Glutamatergic neuron (in vitro differentiated cells): ENCODE measurements around the gene IGFL1. TPM values are rescaled to one million over a fixed set of nuclear protein-coding genes. Genes with fewer than 3 reads are reported as not detected.
"Not testable (repeated sequence)": the region's sequence is repeated elsewhere in the genome, so short reads cannot be mapped to it uniquely, and the experiment has no call there.

Experiments
- DNase-seq: peaks from one replicate; pipeline ENCODE4 v3.0.0; 2022
- H3K27ac Mint-ChIP-seq: one replicate; pipeline ENCODE4 v1.8.0; 2020; ENCODE audit warnings: mild to moderate bottlenecking, mixed read lengths, inconsistent platforms; ENCODE audit not compliant: unreplicated experiment
- H3K27me3 Mint-ChIP-seq: one replicate; pipeline ENCODE4 v1.8.0; 2020; ENCODE audit warnings: mild to moderate bottlenecking, moderate library complexity, mixed read lengths, inconsistent platforms; ENCODE audit not compliant: unreplicated experiment
- H3K36me3 Mint-ChIP-seq: one replicate; pipeline ENCODE4 v1.8.0; 2020; ENCODE audit warnings: mild to moderate bottlenecking, mixed read lengths, inconsistent platforms; ENCODE audit not compliant: unreplicated experiment
- H3K4me1 Mint-ChIP-seq: one replicate; pipeline ENCODE4 v1.8.0; 2020; ENCODE audit warnings: mild to moderate bottlenecking, low read depth, mixed read lengths, inconsistent platforms; ENCODE audit not compliant: unreplicated experiment
- H3K4me3 Mint-ChIP-seq: one replicate; pipeline ENCODE4 v1.8.0; 2020; ENCODE audit warnings: mild to moderate bottlenecking, mixed read lengths, inconsistent platforms; ENCODE audit not compliant: unreplicated experiment
- H3K9me3 Mint-ChIP-seq: one replicate; pipeline ENCODE4 v1.8.0; 2020; ENCODE audit warnings: mild to moderate bottlenecking, moderate library complexity, mixed read lengths, inconsistent platforms; ENCODE audit not compliant: unreplicated experiment
- total RNA-seq: library from RNA; stranded (reverse); fragmentation: NEBNext Ultra II Directional; extraction: Animal tissue kit (Norgen Biotek cat#: 25700); gene quantifications from one replicate; pipeline ENCODE4 v1.2.1, GENCODE V29; 2021; ENCODE audit not compliant: unreplicated experiment
- TF ChIP-seq, protein P1 (sequence below): fragments of 200-600 bp; sonication (generic); IDR thresholded peaks from one replicate; pipeline ENCODE4 v1.5.0; 2021; ENCODE audit not compliant: partially characterized antibody, unreplicated experiment

Gene IGFL1
- total RNA-seq, 1 donor from 2014 or later, result not detected

DNA sequence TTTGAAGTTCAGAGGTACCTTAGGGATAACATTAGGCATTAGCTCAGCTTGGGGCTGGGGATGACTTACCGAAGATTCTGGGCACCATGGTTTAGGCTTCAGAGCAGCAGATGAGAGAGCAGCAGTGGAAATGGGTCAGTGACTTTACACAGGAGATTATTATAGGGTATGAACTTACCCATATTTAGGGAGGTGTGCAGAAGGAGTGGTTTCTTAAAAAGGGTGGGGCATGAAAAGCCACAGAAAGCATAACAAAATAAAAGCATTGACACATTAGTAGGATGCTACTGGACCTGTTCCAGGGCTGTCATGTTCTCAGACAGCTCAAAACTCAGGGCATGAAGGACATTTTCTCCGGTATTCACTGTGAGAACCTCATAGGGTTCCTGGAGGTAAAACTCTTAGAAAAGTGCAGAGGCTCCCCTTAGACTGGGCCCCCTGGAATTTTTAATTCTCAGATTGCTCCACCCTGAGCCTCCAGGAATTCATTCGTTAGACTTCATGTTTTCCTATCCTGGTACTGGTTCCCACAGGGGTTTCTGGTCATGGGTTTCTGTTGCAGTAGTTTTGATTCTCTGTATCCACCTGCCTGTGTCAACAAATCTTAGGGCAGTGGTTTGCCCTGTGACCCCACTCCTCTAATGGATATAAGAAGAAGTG, 20.7 kb downstream of the IGFL1 start:
- H3K4me1 Mint-ChIP-seq, result no peaks in the 10 kb centered on the region
- no peak overlapping the region for H3K27ac Mint-ChIP-seq
- TF ChIP-seq, protein P1, sequence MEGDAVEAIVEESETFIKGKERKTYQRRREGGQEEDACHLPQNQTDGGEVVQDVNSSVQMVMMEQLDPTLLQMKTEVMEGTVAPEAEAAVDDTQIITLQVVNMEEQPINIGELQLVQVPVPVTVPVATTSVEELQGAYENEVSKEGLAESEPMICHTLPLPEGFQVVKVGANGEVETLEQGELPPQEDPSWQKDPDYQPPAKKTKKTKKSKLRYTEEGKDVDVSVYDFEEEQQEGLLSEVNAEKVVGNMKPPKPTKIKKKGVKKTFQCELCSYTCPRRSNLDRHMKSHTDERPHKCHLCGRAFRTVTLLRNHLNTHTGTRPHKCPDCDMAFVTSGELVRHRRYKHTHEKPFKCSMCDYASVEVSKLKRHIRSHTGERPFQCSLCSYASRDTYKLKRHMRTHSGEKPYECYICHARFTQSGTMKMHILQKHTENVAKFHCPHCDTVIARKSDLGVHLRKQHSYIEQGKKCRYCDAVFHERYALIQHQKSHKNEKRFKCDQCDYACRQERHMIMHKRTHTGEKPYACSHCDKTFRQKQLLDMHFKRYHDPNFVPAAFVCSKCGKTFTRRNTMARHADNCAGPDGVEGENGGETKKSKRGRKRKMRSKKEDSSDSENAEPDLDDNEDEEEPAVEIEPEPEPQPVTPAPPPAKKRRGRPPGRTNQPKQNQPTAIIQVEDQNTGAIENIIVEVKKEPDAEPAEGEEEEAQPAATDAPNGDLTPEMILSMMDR, result no peak
- H3K4me3 Mint-ChIP-seq, result no peak overlapping the region
- no peaks in the 10 kb centered on the region for H3K9me3 Mint-ChIP-seq
- peaks cover 7% of the 10 kb centered on the region for H3K27me3 Mint-ChIP-seq
- no peak for DNase-seq
- H3K36me3 Mint-ChIP-seq, result no peaks in the 10 kb centered on the region

DNA sequence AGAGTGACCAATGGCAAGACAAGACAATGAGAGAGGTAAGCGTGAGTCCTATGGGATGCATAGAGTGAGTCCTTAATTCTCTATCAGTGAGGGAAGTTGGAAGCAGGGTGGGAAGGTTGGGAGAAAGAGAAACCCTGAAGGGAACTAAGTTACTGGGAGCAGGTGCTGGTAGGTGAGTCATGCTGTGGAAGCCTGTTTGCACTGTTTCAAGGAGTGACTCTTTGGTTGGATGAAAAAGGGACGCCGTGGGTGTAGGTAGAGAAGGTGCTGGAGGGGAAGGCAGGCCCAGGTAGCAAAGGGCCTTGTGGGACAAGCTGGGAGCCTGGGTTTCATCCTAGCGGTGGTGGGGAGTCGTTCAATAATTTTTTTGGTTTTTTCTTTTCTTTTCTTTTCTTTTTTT, 21.9 kb downstream of the IGFL1 start:
- no peaks in the 10 kb centered on the region for H3K36me3 Mint-ChIP-seq
- no peaks in the 10 kb centered on the region for H3K4me1 Mint-ChIP-seq
- H3K4me3 Mint-ChIP-seq, result no peak overlapping the region
- H3K27me3 Mint-ChIP-seq, result peaks cover 7% of the 10 kb centered on the region
- H3K9me3 Mint-ChIP-seq, result no peaks in the 10 kb centered on the region
- TF ChIP-seq, protein P1, result no peak
- no peak overlapping the region for H3K27ac Mint-ChIP-seq
- DNase-seq, result no peak

DNA sequence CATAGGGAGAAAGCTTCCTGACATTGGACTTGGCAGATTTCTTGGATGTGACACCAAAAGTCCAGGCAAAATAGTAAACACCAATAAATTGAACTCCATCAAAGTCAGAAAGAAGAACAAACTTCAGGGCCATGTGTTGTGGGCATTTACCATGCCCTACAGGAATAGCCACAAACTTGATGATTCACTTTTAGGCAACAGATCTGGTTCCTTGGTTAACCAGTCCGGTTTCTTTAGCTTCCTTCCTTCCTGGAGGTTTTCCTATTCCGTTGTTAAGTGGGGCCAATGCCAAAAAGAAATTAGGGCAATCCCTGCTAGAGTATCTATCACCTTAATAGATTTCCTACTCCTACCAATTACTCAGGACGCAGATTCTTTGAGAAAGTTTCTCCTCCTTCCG, 25.2 kb downstream of the IGFL1 start:
- H3K4me3 Mint-ChIP-seq, result no peak overlapping the region
- peaks cover 2% of the 10 kb centered on the region for H3K9me3 Mint-ChIP-seq
- TF ChIP-seq, protein P1, result no peak

GRCh38 chr19:46256855-46257254, 27.3 kb downstream of the IGFL1 start:
- Mint-ChIP-seq H3K4me1 (peaks cover 2% of the 10 kb centered on the region), H3K4me3 (no peak overlapping the region), H3K27me3 (no peaks in the 10 kb centered on the region), H3K27ac (no peak overlapping the region), H3K36me3 (no peaks in the 10 kb centered on the region), H3K9me3 (peaks cover 2% of the 10 kb centered on the region)
- no peak for DNase-seq
- TF ChIP-seq, protein P1, result no peak

More for the DNA sequence above, 25.2 kb downstream of the IGFL1 start:
- DNase-seq, result no peak
- no peak overlapping the region for H3K27ac Mint-ChIP-seq
- no peaks in the 10 kb centered on the region for H3K36me3 Mint-ChIP-seq
- peaks cover 2% of the 10 kb centered on the region for H3K4me1 Mint-ChIP-seq
- H3K27me3 Mint-ChIP-seq, result peaks cover 4% of the 10 kb centered on the region

DNA sequence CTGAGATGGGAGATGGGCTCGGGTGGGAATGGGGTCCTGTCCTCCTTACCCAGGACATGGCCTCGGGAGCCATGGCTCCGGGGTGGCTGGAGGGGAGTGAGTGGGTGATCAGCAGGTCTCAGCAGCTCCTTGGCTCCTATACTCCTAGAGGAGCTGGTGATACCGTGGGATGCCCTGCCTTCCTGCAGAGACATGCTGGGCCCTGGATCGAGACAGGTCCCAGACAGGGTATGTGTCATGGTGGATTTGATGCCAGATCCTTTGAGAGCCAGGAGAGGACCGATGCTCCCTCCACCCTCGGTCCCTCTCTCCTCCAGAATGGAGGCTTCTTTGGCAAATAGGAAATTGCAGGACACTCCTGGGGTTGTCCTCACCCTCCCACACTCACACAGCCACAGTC, 32.0 kb downstream of the IGFL1 start:
- H3K4me3 Mint-ChIP-seq, H3K9me3 Mint-ChIP-seq, H3K27me3 Mint-ChIP-seq, H3K4me1 Mint-ChIP-seq, DNase-seq, H3K27ac Mint-ChIP-seq, H3K36me3 Mint-ChIP-seq: not testable (repeated sequence)

DNA sequence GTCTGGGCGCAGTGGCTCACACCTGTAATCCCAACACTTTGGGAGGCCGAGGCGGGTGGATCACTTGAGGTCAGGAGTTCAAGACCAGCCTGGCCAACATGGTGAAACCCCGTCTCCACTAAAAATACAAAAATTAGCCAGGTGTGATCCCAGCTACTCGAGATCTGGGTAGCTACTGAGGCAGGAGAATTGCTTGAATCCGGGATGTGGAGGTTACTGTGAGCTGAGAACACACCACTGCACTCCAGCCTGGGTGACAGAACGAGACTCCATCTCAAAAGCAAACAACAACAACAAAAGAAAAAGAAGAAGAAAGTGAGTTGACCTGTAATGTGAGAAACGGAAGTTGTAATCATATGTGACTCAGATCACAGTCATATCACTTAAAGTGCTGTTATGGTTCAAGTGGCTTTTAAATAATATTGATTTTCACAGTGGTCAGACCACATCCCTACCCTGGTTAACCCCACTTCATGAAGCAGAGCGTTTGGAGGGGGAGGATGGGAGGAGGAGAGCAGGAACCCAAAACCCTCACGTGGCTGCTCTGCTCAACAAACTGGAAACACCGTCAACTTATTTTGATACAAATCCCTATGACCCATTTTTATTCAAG, 33.2 kb downstream of the IGFL1 start:
- H3K4me1 Mint-ChIP-seq, H3K27ac Mint-ChIP-seq, H3K4me3 Mint-ChIP-seq, H3K36me3 Mint-ChIP-seq, DNase-seq, H3K9me3 Mint-ChIP-seq, H3K27me3 Mint-ChIP-seq: not testable (repeated sequence)

GRCh38 chr19:46264801-46265200, 35.3 kb downstream of the IGFL1 start:
- not testable (repeated sequence) for H3K4me3 Mint-ChIP-seq, H3K27me3 Mint-ChIP-seq, H3K27ac Mint-ChIP-seq, H3K36me3 Mint-ChIP-seq, H3K9me3 Mint-ChIP-seq, DNase-seq, H3K4me1 Mint-ChIP-seq
